KBM-7 (cell line): ENCODE measurements around the gene OR2V1.
"Not testable (repeated sequence)": the region's sequence is repeated elsewhere in the genome, so short reads cannot be mapped to it uniquely, and the experiment has no call there.

Experiments used
- DNase-seq: peaks from one replicate; pipeline ENCODE4 v3.0.0-alpha.2; 2015
- in situ Hi-C: fragments of 300-500 bp; cut with MboI; formaldehyde crosslinking; loops from 2 replicates; pipeline ENCODE4 v1.14.3; 2020; ENCODE audit warnings: low sequenced_read_pairs, low pct_unique_long_range_greater_than_20kb, mixed read lengths

Gene OR2V1

DNA sequence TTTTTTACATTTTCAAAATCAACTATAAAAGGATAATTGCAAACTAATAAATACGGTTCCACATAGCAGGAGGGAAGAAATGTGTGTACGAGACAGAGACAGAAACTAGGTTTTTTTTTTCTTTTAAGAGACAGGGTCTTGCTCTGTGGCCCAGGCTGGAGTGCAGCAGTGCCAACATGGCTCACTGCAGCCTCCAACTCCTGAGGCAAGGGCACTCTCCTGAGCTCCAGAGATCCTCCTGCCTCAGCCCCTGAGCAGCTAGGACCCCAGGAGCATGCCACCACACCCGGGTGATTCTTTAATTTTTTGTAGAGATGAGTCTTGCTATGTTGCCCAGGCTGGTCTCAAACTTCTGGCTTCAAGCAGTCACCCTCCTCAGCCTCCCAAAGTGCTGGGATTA, 2.1 kb upstream of the OR2V1 start:
- DNase-seq = no peak

GRCh38 chr5:181131514-181131913, 545 bp upstream of the OR2V1 start:
- in situ Hi-C loops = no loop called here
- DNase-seq = no peak

More for the DNA sequence above, 2.1 kb upstream of the OR2V1 start:
- in situ Hi-C loops = no loop called here

DNA sequence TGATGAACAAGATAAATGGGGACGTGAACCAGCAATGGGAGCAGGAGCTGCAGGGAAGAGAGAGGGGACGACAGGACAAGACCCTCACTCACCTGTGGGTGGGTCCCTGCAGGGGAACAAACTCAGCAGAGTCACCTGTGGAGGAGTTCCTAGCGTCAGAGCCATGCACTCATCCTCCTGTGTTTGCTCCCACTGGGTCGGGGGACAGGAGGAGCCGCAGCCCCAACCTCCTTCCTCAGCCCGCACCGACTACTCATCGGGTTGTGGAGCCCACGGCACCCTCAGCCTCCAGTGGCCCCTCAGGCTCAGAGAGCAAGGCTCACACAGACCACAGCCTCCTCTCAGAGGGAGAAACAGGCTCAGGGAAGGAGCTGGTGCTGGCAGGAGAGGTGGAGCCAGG, 888 bp downstream of the OR2V1 start:
- DNase-seq, in situ Hi-C loops: not testable (repeated sequence)

DNA sequence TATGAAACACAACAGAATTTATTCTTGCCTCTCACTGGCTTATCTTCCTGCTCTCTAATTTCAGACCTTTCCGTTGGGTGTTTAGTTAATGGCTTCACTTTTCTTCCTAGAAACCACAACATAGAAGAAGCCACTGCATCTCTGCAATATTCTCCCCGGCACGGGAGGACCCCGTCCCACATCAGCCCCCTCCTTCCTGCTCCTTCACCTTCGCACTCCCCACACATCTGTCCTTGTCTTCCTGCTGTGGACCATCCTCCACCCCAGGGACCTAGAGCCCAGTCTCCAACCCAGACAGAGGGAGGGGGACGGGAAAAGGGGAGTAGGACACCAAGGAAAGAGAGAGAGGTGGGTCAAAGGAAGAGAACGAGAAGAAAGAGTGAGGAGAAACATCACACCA, 1.4 kb downstream of the OR2V1 start:
- DNase-seq = no peak
- in situ Hi-C loops = no loop called here

DNA sequence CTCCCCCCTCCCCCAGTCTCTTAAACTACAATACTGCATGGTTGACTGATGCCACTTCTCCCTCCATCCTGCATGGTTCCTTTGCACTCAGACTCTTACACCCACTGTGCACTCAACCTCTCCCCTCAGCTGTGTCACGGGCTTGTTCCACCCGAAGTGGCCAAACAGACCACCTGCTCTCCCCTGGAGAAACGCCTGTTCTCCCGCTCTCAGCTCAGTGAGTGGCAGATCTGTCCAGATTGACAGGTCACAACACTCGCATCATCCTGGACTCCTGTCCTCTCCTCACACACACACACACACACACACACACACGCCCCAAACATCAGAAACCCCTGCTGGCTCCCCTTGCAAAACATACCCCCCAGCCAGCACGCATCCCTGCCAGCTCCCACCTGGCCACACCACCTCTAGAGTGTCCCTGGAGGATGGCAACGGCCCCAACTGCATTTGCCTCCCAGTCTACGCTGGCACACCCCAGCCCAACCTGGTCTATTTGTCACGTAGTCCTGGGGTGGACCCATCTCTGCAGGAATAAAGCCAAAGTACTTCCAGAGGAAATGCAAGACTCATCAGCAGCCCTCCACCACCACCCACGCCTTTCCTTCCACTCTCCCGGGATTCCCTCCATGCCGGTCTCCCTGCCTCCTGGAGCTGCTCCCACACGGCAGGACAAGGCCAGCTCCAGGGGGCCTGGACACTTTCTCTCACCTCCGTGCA, 2.9 kb downstream of the OR2V1 start:
- in situ Hi-C loops = no loop called here
- DNase-seq = no peak

DNA sequence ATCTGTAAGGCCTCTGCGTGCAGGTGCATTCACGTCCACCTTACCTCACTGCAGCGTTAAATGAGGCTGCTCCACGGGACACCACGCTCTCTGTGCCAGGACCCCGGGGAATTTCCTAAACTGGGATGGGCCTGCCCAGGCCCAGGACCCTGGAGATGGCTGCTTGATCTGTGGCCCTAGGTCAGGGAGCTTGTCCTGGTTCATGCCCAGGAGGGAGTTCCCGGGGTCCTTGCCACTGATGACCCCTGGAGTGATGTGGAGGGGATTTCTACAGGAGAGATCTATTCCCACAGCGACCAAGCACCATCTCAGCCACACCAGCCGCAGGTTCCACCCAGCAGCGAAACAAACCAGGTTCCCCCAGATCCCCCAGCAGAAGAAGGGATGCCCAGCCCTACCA, 3.5 kb downstream of the OR2V1 start:
- DNase-seq = no peak
- in situ Hi-C loops = no loop called here

- no peak for DNase-seq
- in situ Hi-C loops = no loop called here
Observed at GRCh38 chr5:181126841-181127240, 4.1 kb downstream of the OR2V1 start.

DNA sequence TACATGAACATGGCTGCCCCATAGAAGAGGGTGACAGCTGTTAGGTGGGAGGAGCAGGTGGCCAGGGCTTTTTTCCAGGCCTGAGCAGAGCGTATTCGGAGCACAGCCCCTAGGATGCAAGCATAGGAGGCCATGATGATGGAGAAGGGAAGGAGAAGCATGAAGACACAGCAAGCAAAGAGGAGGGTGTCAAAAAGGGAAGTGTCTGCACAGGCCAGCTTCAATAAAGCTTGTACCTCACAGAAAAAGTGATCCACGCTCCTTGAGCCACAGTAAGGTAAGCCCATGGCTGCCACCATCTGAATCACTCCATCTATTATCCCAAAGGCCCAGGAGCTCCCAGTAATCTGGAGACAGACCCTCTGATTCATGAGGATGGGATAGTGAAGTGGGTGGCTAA, 6.4 kb downstream of the OR2V1 start:
- DNase-seq = no peak
- in situ Hi-C loops = no loop called here

GRCh38 chr5:181121675-181122561, 9.1 kb downstream of the OR2V1 start:
- DNase-seq = peak; percentile 29
- in situ Hi-C loops = no loop called here

- in situ Hi-C loops = no loop called here
- DNase-seq = no peak
Observed at GRCh38 chr5:181120761-181121160, 10.2 kb downstream of the OR2V1 start.

- in situ Hi-C loops = no loop called here
- no peak for DNase-seq
Observed at GRCh38 chr5:181120306-181120705, 10.7 kb downstream of the OR2V1 start.

DNA sequence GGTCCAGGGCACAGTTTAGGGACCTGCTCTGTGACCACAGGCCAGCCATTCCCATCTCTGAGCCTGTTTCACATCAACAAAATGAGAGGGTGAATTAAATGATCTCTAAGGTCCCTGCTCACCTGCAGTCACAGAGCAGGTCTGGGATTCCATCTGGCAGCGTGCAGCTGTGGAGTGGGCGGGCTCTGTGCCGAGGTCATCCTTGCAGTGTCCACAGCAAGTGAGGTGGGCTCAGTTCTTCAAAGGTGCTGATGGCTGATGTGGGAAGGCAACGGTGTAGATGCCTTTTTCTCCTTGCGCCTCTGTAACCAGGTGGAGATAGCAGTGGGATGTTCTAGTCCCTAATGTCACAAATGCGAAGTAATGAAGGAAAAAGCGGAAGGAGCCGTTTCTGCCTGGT, 11.9 kb downstream of the OR2V1 start:
- no peak for DNase-seq
- in situ Hi-C loops = no loop called here

DNA sequence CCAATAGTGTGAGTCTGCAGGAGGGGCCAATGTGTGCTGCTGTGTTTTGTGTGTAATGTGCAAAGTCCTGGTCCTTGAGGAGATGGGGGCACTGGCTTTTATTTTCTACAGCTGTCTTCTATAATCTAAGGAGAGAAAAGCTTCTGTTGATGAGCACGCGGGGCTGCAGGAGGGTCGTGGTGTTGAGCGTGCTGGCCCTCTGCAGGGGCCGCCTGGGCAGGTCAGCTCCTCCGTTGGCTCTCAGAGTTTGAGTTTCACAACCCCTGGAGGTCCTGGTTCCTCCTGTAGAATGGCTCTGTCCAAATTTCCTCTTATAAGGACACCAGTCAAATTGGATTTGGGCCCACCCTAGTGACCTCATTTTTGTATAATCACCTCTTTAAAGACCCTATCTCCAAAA, 12.6 kb downstream of the OR2V1 start:
- in situ Hi-C loops = no loop called here
- no peak for DNase-seq

DNA sequence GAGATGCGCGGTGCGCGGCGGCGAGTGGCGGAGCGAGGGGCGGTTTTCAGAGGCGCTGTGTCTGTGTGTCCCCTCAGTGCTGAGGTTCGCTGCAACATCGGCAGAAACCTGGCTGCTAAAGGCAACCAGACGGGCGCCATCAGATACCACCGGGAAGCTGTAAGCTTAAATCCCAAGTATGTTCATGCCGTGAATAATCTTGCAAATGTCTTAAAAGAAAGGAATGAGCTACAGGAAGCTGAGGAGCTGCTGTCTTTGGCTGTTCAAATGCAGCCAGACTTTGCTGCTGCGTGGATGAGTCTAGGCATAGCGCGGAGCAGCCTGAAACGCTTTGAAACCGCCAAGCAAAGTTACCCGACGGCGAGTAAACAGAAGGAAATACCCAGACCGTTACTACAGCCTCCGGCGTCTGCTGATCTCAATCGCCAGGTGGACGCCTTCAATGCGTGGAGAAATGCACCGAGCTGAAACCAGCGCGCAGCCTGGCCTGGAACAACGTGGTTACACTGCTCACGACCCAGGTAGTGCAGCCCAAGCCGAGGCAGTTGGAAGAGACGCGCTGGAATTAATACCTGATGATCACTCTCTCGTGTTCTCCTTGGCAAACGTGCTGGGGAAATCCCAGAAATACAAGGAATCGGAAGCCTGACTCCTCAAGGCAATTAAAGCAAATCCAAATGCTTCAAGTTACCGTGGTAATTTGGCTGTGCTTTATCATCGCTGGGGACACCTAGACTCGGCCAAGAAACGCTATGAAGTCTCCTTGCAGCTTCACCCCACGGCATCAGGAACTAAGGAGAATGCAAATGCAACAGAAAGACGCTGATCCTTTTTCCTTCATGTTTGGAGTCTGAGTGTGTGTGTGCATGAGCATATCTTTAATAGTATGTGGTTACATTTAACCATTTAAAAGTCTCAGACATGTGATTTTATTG, 15.9 kb downstream of the OR2V1 start:
- DNase-seq = no peak
- in situ Hi-C loops = no loop called here

DNA sequence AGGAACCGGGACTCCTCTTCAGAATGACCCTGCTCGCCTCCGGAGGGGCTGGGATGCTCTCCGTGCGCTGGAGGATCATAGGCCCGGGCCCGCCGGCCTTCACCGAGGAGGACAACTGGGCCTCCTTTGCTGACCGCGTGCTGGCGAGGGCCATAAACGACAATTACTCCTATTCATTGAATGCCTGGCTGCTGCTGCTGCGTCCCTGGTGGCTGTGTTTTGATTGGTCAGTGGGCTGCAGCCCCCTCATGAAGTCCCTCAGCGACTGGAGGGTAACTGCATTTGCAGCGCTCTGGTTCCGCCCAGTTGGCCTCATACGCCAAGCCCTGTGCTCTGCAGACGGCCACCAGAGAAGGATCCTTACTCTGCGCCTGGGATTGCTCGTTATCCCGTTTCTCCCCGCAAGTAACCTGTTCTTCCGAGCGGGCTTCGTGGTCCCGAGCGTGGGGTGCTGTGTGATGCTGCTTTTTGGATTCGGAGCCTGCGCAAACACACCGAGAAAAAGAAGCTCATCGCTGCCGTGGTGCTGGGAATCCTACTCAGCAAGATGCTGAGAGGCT, 16.6 kb downstream of the OR2V1 start:
- in situ Hi-C loops = no loop called here
- no peak for DNase-seq

GRCh38 chr5:181113572-181113971, 17.4 kb downstream of the OR2V1 start:
- DNase-seq, in situ Hi-C loops: not testable (repeated sequence)

GRCh38 chr5:181112476-181112875, 18.5 kb downstream of the OR2V1 start:
- in situ Hi-C loops = no loop called here
- no peak for DNase-seq

DNA sequence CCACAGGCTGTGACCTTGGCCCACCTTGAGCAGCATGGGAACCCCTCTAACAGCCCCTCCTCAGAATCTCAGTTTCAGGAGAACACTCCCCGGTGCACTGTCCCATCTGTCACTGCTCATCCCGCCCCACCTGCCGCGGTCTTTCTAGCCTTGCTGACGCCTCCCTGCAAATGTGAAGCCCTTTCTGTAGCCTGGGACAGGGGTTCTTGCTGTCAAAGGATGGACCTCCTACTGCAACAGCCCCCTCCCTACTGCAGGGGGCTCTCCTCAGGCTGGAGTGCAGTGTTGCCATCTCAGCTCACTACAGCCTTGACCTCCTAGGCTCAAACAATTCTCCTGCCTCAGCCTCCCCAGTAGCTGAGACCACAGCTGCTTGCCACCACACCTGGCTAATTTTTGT, 20.0 kb downstream of the OR2V1 start:
- in situ Hi-C loops = no loop called here
- no peak for DNase-seq

GRCh38 chr5:181109489-181110013, 21.4 kb downstream of the OR2V1 start:
- in situ Hi-C loops = no loop called here
- DNase-seq = no peak
